ENCODE results near the gene SLC17A8. TPM values are rescaled to one million over a fixed set of nuclear protein-coding genes. Genes with fewer than 3 reads are reported as not detected.

SLC17A8 gene
- total and polyA plus RNA-seq, 2 donors (not counting 3 experiments of a cell fraction or from before 2014, with no cell fraction given), result not detected

GRCh38 chr12:100382338-100382737 is 25.5 kb downstream of the SLC17A8 start:
- TF ChIP-seq GATA2 (IDR thresholded peaks at IDR 0.05; ENCODE audit: insufficient read depth, insufficient read length, low read depth, low read length) (no peak), JUN (IDR thresholded peaks at IDR 0.05; ENCODE audit: borderline replicate concordance, insufficient read depth, insufficient read length, low read depth) (no peak)
- DNase-seq (ENCODE audit: low read depth, low spot score) (no peak), FAIRE-seq (no peak)
- H3K4me1 ChIP-seq (ENCODE audit: control insufficient read depth, extremely low read depth, insufficient read depth, low read length), result no peaks in the 10 kb centered on the region
- BruUV-seq (replicated peaks), result no TSS peak
- H3K36me3 ChIP-seq (ENCODE audit: control insufficient read depth in 2 of 2, extremely low read depth in 1 of 2, insufficient read depth in 2 of 2, low read length in 2 of 2), result no peaks in the 10 kb centered on the region
- no peaks in the 10 kb centered on the region for H4K20me1 ChIP-seq (replicated peaks; ENCODE audit: control insufficient read depth, extremely low read depth, insufficient read depth, low read length)
- no peaks in the 10 kb centered on the region for H3K9me1 ChIP-seq (replicated peaks; ENCODE audit: control insufficient read depth, extremely low read depth, insufficient read depth, low read length)
- ChIA-PET CTCF (no interaction called here), POLR2A (no interaction called here)
- no peak overlapping the region for H3K9ac ChIP-seq (replicated peaks; ENCODE audit: extremely low read depth, insufficient read depth, low read length)
- no peak overlapping the region for H2AFZ ChIP-seq (ENCODE audit: low read depth, low read length)
- no peaks in the 10 kb centered on the region for H3K9me3 ChIP-seq (replicated peaks; ENCODE audit: control insufficient read depth, insufficient read depth, low read length)
- peaks cover 0 to 2% of the 10 kb centered on the region in 2 experiments for H3K27me3 ChIP-seq (ENCODE audit: control insufficient read depth in 2 of 2, insufficient read depth in 2 of 2, low read length in 2 of 2)
- no peak overlapping the region for H3K4me3 ChIP-seq (replicated peaks in 1 of 3; ENCODE audit: insufficient read depth in 1 of 3, low read depth in 1 of 3, low read length in 3 of 3)
- intact Hi-C loops (cut with micrococcal nuclease) (no loop called here), dilution Hi-C loops (cut with MboI; ENCODE audit: extremely low pct_ligation_motif_present, low sequenced_read_pairs) (no loop called here)
- no peaks in the 10 kb centered on the region for H3K79me2 ChIP-seq (ENCODE audit: control insufficient read depth, insufficient read depth, low read length)
- no peak overlapping the region for H3K4me2 ChIP-seq (ENCODE audit: insufficient read depth, low read length)
- H3K27ac ChIP-seq (ENCODE audit: insufficient read depth, low read depth, low read length), result no peak overlapping the region

DNA sequence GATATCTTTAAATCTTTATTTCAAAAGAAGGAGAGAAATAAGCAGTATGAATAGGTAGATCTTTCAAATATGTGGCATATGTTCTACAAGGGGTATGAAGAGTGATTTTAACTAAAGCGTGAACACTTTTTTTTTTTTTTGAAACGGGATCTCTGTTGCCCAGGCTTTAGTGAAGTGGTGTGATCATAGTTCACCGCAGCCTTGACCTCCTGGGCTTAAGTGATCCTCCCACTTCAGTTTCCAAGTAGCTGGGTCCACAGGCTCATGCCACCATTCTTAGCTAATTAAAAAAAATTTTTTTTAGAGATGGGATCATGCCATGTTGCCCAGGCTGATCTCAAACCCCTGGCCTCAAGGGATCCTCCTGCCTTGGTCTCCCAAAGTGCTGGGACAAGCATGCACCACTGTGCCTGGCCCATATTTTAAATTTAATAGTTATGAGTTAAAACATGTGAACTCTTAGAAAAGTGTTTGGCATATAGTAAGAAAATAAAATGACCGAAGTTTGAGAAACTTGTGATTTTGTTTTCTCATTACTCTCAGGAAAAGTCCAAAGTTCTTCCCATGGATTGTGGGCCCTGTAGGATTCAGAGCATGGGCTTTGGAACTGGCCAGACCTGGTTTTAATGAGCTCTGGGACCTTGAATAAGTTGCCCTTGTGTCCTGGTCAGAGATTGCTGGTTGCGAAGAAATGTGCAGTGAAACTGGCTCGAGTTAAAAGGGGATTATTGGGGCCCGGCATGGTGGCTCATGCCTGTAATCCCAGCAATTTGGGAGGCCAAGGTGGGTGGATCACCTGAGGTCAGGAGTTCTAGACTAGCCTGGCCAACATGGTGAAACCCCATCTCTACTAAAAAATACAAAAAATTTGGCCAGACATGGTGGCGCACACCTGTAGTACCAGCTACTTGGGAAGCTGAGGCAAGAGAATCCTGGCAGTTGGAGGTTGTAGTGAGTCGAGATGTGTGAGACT is 27.0 kb downstream of the SLC17A8 start:
- Histone ChIP-seq H3K4me2 (ENCODE audit: insufficient read depth, low read length) (no peak overlapping the region), H2AFZ (ENCODE audit: low read depth, low read length) (no peak overlapping the region), H3K27ac (ENCODE audit: insufficient read depth, low read depth, low read length) (no peak overlapping the region), H3K4me3 (replicated peaks in 1 of 3; ENCODE audit: insufficient read depth in 1 of 3, low read depth in 1 of 3, low read length in 3 of 3) (no peak overlapping the region), H4K20me1 (replicated peaks; ENCODE audit: control insufficient read depth, extremely low read depth, insufficient read depth, low read length) (no peaks in the 10 kb centered on the region), H3K9me3 (replicated peaks; ENCODE audit: control insufficient read depth, insufficient read depth, low read length) (no peaks in the 10 kb centered on the region), H3K27me3 (ENCODE audit: control insufficient read depth in 2 of 2, insufficient read depth in 2 of 2, low read length in 2 of 2) (peaks cover 0 to 2% of the 10 kb centered on the region in 2 experiments), H3K4me1 (ENCODE audit: control insufficient read depth, extremely low read depth, insufficient read depth, low read length) (no peaks in the 10 kb centered on the region), H3K9me1 (replicated peaks; ENCODE audit: control insufficient read depth, extremely low read depth, insufficient read depth, low read length) (no peaks in the 10 kb centered on the region), H3K9ac (replicated peaks; ENCODE audit: extremely low read depth, insufficient read depth, low read length) (no peak overlapping the region), H3K36me3 (ENCODE audit: control insufficient read depth in 2 of 2, extremely low read depth in 1 of 2, insufficient read depth in 2 of 2, low read length in 2 of 2) (no peaks in the 10 kb centered on the region), H3K79me2 (ENCODE audit: control insufficient read depth, insufficient read depth, low read length) (no peaks in the 10 kb centered on the region)
- dilution Hi-C loops (cut with MboI; ENCODE audit: extremely low pct_ligation_motif_present, low sequenced_read_pairs) (no loop called here), intact Hi-C loops (cut with micrococcal nuclease) (no loop called here)
- TF ChIP-seq GATA2 (IDR thresholded peaks at IDR 0.05; ENCODE audit: insufficient read depth, insufficient read length, low read depth, low read length) (no peak), CTCF (IDR thresholded peaks at IDR 0.05; ENCODE audit: extremely low read depth in 1 of 2, insufficient read depth in 1 of 2, low read depth in 1 of 2, low read length in 2 of 2) (no peak), JUN (IDR thresholded peaks at IDR 0.05; ENCODE audit: borderline replicate concordance, insufficient read depth, insufficient read length, low read depth) (no peak), POLR2A (IDR thresholded peaks at IDR 0.05; ENCODE audit: low read depth, low read length) (no peak), MYC (IDR thresholded peaks at IDR 0.05; ENCODE audit: low read depth, low read length) (no peak), EZH2 (IDR thresholded peaks at IDR 0.05; ENCODE audit: borderline replicate concordance, low read depth, low read length, severe bottlenecking) (no peak), POLR2AphosphoS5 (IDR thresholded peaks at IDR 0.05; ENCODE audit: insufficient read depth, low read depth, low read length) (no peak), MAX (IDR thresholded peaks at IDR 0.05; ENCODE audit: insufficient read depth, insufficient read length) (no peak), FOS (IDR thresholded peaks at IDR 0.05; ENCODE audit: borderline replicate concordance, insufficient read depth, low read length) (no peak)
- BruUV-seq (replicated peaks), result no TSS peak
- no peak for DNase-seq (ENCODE audit: low read depth, low spot score)
- ChIA-PET POLR2A (no interaction called here), CTCF (interaction anchor here (0.7 to 2.1 kb wide), 3 partner anchors 21 to 25 kb away, joined by 3 to 15 read pairs (median 3); no protein-coding TSS in a partner anchor)
- FAIRE-seq, result no peak

Measured in endothelial cell of umbilical vein (primary cell).